Activated naive CD4-positive, alpha-beta T cell treated with anti-CD3 and anti-CD28 coated beads for 36 hours (primary cell): Measurements from ENCODE around the gene CDH12. TPM values are rescaled to one million over a fixed set of nuclear protein-coding genes. Genes with fewer than 3 reads are reported as not detected.

ENCODE experiments used
- CTCF ChIA-PET: fragments of 350-600 bp; sonication (Branson Sonifier 250); formaldehyde crosslinking; loops from one replicate; lab custom pipeline; 2021; ENCODE audit warnings: antibody characterized with exemption; lab: Charles Lee
- DNase-seq: peaks from one replicate; pipeline ENCODE4 v3.0.0-alpha.2; 2020
- H3K27ac Mint-ChIP-seq: one replicate; pipeline ENCODE4 v1.8.0; 2021; ENCODE audit warnings: mild to moderate bottlenecking, mixed read lengths
- H3K27me3 Mint-ChIP-seq: one replicate; pipeline ENCODE4 v1.8.0; 2021; ENCODE audit warnings: low read depth, mixed read lengths
- H3K36me3 Mint-ChIP-seq: one replicate; pipeline ENCODE4 v1.8.0; 2021; ENCODE audit warnings: low read depth, mixed read lengths
- H3K4me1 Mint-ChIP-seq: one replicate; pipeline ENCODE4 v1.8.0; 2021; ENCODE audit warnings: low read depth, mixed read lengths
- H3K4me3 Mint-ChIP-seq: one replicate; pipeline ENCODE4 v1.8.0; 2021; ENCODE audit warnings: mild to moderate bottlenecking, moderate library complexity, mixed read lengths
- H3K9me3 Mint-ChIP-seq: one replicate; pipeline ENCODE4 v1.8.0; 2021; ENCODE audit warnings: mixed read lengths
- intact Hi-C: fragments of 100-400 bp; cut with micrococcal nuclease; formaldehyde crosslinking; loops from one replicate; pipeline ENCODE4 v1.15.1; 2023
- total RNA-seq, 2 experiments: library from RNA; stranded (reverse); gene quantifications; one replicate each; pipeline ENCODE4 v1.2.3, GENCODE V29; 2021

Gene CDH12
- total RNA-seq, 2 experiments from 2014 or later, result not detected

DNA sequence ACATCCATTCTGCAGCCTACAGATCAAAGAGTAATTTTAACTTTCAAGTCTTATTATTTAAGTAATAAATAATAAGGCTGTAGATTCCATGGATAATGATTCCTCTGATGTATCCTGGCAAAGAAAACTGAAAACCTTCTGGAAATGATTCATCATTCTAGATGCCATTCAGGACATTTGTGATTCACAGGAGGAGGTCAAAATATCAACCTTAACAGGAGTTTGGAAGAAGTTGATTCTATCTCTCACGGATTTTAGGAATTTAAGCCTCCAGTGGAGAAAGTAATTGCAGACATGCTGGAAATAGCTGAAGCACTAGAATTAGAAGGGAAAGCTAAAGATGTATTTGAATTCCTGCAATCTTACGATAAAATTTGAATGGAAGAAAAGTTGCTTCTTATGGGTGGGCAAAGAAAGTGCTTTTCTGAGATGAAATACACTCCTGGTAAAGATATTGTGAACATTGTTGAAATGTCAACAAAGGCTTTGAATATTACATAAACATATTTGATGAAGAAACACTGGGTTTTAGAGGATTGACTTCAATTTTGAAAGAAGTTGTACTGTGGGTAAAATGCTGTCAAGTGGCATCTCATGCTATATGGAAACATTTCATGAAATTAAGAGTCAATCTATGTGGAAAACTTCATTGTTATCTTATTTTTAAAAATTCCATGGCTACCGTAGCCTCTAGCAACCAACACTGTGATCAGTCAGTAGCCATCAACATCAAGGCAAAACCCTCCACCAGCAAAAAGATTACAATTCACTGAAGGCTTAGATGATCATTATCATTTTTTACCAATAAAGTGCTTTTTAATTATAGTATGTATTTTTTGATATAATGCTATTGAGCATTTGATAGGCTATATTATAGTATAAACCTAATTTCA is 1141.0 kb downstream of the CDH12 start:
- H3K27ac Mint-ChIP-seq, result no peak overlapping the region
- DNase-seq, result no peak
- H3K4me1 Mint-ChIP-seq, result no peaks in the 10 kb centered on the region
- H3K27me3 Mint-ChIP-seq, result no peaks in the 10 kb centered on the region
- peaks cover 3% of the 10 kb centered on the region for H3K9me3 Mint-ChIP-seq
- intact Hi-C loops, result no loop called here
- no peaks in the 10 kb centered on the region for H3K36me3 Mint-ChIP-seq
- no peak overlapping the region for H3K4me3 Mint-ChIP-seq
- CTCF ChIA-PET, result no interaction called here

DNA sequence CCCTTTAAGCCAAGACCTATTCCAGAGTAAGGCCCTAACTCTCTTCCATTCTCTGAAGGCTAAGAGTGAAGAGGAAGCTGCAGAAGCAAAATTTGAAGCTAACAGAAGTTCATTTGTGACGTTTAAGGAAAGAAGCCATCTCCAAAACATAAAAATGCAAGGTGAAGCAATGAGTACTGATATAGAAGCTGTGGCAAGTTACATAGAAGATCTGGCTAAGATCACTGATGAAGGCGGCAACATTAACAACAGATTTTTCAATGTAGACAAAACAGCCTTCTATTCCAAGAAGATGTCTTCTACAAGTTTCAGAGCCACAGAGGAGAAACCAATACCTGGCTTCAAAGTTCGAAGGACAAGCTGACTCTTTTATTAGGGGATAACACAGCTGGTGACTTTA is 1143.4 kb downstream of the CDH12 start:
- Mint-ChIP-seq H3K4me3 (no peak overlapping the region), H3K27ac (no peak overlapping the region), H3K27me3 (no peaks in the 10 kb centered on the region), H3K9me3 (peaks cover 3% of the 10 kb centered on the region), H3K4me1 (no peaks in the 10 kb centered on the region), H3K36me3 (no peaks in the 10 kb centered on the region)
- CTCF ChIA-PET, result no interaction called here
- no peak for DNase-seq
- intact Hi-C loops, result no loop called here

DNA sequence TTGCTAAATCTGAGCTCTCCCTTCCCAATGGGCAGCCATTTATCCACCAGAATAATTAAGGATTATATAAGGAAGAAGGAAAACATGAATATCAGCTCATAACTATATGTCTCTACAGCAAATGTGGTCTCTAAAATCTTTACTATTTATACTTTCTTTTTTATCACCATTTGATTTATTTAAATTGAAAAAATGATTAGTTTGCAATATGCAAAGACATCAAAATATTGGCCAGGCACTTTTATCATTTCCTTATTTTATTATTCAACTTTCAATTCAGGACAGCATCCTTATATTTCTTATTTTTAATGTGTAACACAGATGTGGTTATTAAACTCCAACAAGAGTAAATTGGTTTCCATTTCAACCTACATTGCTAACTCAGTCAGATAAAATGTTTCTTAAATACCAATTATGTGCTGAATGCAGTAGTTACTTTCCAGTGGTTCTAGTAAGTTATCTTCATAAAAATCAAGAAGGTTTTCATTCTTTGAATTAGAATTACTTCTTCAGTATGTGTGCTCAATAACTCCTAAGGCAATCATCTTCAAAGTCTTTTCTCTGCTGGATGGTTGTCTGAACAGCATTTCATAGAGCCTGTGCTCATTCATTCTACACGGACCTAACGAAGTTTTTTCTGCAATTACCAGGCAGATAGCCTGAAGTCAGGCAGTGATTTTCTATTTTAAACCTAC is 1148.0 kb downstream of the CDH12 start:
- no peak overlapping the region for H3K27ac Mint-ChIP-seq
- no peaks in the 10 kb centered on the region for H3K27me3 Mint-ChIP-seq
- H3K4me3 Mint-ChIP-seq, result no peak overlapping the region
- H3K9me3 Mint-ChIP-seq, result peaks cover 3% of the 10 kb centered on the region
- intact Hi-C loops, result no loop called here
- no peak for DNase-seq
- no peaks in the 10 kb centered on the region for H3K4me1 Mint-ChIP-seq
- CTCF ChIA-PET, result interaction anchor here (0.6 kb wide), 1 partner anchor 316 kb away, joined by 4 read pairs; no protein-coding TSS in a partner anchor
- H3K36me3 Mint-ChIP-seq, result no peaks in the 10 kb centered on the region

DNA sequence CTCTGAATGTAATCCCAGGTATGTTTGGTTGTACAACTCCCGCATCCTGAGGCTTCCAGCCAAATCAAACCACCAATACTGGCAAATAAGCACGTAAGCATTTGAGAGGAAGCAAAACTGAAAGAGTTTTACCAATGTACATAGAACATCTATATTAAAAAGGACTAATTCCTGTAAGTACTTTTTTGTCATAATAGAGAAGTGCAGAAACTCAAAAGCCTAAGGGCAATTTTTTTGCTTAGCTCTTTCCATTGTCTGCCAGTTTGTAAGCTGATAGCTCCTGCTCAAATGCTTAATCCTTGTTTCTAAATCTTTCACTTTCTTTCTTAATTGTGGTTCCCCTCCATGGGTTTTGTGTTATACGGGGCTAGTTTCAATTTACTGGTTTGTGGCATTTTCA is 1151.8 kb downstream of the CDH12 start:
- no peak overlapping the region for H3K27ac Mint-ChIP-seq

More for the DNA sequence above, 1151.8 kb downstream of the CDH12 start:
- Mint-ChIP-seq H3K4me1 (no peaks in the 10 kb centered on the region), H3K27me3 (no peaks in the 10 kb centered on the region), H3K4me3 (no peak overlapping the region), H3K9me3 (peaks cover 5% of the 10 kb centered on the region), H3K36me3 (peaks cover 1% of the 10 kb centered on the region)
- no peak for DNase-seq
- CTCF ChIA-PET, result no interaction called here
- intact Hi-C loops, result no loop called here
